ENCODE measurements around the gene PNMA5. TPM values are rescaled to one million over a fixed set of nuclear protein-coding genes. Genes with fewer than 3 reads are reported as not detected.
"Not testable (repeated sequence)": the region's sequence is repeated elsewhere in the genome, so short reads cannot be mapped to it uniquely, and the experiment has no call there.

Gene PNMA5
- total RNA-seq: not detected in 2 replicates

GRCh38 chrX:152993933-152994332 is at the start of gene PNMA5:
Gene PNMA5, minus strand, starts transcription at chrX:152994116. Its CDS starts 2,518 bp downstream, at chrX:152991598.
- no peaks in the 10 kb centered on the region for H3K9me3 Mint-ChIP-seq
- H3K27ac Mint-ChIP-seq: no peak within 1 kb of the TSS
- no peak for DNase-seq (ENCODE audit: low spot score)
- H3K36me3 Mint-ChIP-seq (ENCODE audit: low read depth): no peaks in the 10 kb centered on the region
- H3K4me3 Mint-ChIP-seq: no peak within 1 kb of the TSS
- intact Hi-C loops (cut with micrococcal nuclease): no loop called here
- no peaks in the 10 kb centered on the region for H3K27me3 Mint-ChIP-seq (ENCODE audit: insufficient read depth)
- peaks cover 21% of the 10 kb centered on the region for H3K4me1 Mint-ChIP-seq (ENCODE audit: low read depth)

- Mint-ChIP-seq H3K27me3 (ENCODE audit: insufficient read depth) (no peaks in the 10 kb centered on the region), H3K4me1 (ENCODE audit: low read depth) (no peaks in the 10 kb centered on the region), H3K36me3 (ENCODE audit: low read depth) (no peaks in the 10 kb centered on the region), H3K4me3 (peak overlapping the region; percentile 78), H3K9me3 (peaks cover 4% of the 10 kb centered on the region), H3K27ac (peak overlapping the region; percentile 77)
- DNase-seq (ENCODE audit: low spot score): peak; percentile 52
- intact Hi-C loops (cut with micrococcal nuclease): loop anchor here (1.0 to 2.0 kb wide), 4 partner anchors 73 to 636 kb away; no protein-coding TSS in a partner anchor
Observed at GRCh38 chrX:153032397-153033118, 38.6 kb upstream of the PNMA5 start.

GRCh38 chrX:153030801-153031200 is 36.9 kb upstream of the PNMA5 start:
- Mint-ChIP-seq H3K36me3 (ENCODE audit: low read depth) (no peaks in the 10 kb centered on the region), H3K27ac (no peak overlapping the region), H3K9me3 (peaks cover 4% of the 10 kb centered on the region), H3K4me3 (no peak overlapping the region), H3K4me1 (ENCODE audit: low read depth) (no peaks in the 10 kb centered on the region), H3K27me3 (ENCODE audit: insufficient read depth) (no peaks in the 10 kb centered on the region)
- no peak for DNase-seq (ENCODE audit: low spot score)
- intact Hi-C loops (cut with micrococcal nuclease): no loop called here

GRCh38 chrX:153029875-153030274 is 36.0 kb upstream of the PNMA5 start:
- H3K4me1 Mint-ChIP-seq (ENCODE audit: low read depth): no peaks in the 10 kb centered on the region
- DNase-seq (ENCODE audit: low spot score): no peak
- intact Hi-C loops (cut with micrococcal nuclease): no loop called here
- no peak overlapping the region for H3K27ac Mint-ChIP-seq
- H3K4me3 Mint-ChIP-seq: no peak overlapping the region
- H3K27me3 Mint-ChIP-seq (ENCODE audit: insufficient read depth): no peaks in the 10 kb centered on the region
- H3K36me3 Mint-ChIP-seq (ENCODE audit: low read depth): no peaks in the 10 kb centered on the region
- peaks cover 4% of the 10 kb centered on the region for H3K9me3 Mint-ChIP-seq

- no peak overlapping the region for H3K27ac Mint-ChIP-seq
- H3K4me1 Mint-ChIP-seq (ENCODE audit: low read depth): no peaks in the 10 kb centered on the region
- H3K36me3 Mint-ChIP-seq (ENCODE audit: low read depth): no peaks in the 10 kb centered on the region
- no peaks in the 10 kb centered on the region for H3K27me3 Mint-ChIP-seq (ENCODE audit: insufficient read depth)
- DNase-seq (ENCODE audit: low spot score): no peak
- peak overlapping the region; percentile 42 for H3K4me3 Mint-ChIP-seq
- intact Hi-C loops (cut with micrococcal nuclease): no loop called here
- H3K9me3 Mint-ChIP-seq: no peaks in the 10 kb centered on the region
Observed at GRCh38 chrX:153029162-153029561, 35.2 kb upstream of the PNMA5 start.

GRCh38 chrX:153028487-153028886 is 34.6 kb upstream of the PNMA5 start:
- H3K9me3 Mint-ChIP-seq; H3K27ac Mint-ChIP-seq; H3K27me3 Mint-ChIP-seq (ENCODE audit: insufficient read depth); H3K4me3 Mint-ChIP-seq; H3K36me3 Mint-ChIP-seq (ENCODE audit: low read depth); H3K4me1 Mint-ChIP-seq (ENCODE audit: low read depth); DNase-seq (ENCODE audit: low spot score); intact Hi-C loops (cut with micrococcal nuclease): not testable (repeated sequence)

- intact Hi-C loops (cut with micrococcal nuclease): not testable (repeated sequence)
Observed at GRCh38 chrX:153026501-153026900, 32.6 kb upstream of the PNMA5 start.

GRCh38 chrX:153019166-153019565 is 25.2 kb upstream of the PNMA5 start:
- Mint-ChIP-seq H3K27me3 (ENCODE audit: insufficient read depth) (peaks cover 17% of the 10 kb centered on the region), H3K27ac (no peak overlapping the region), H3K4me1 (ENCODE audit: low read depth) (peaks cover 13% of the 10 kb centered on the region), H3K36me3 (ENCODE audit: low read depth) (no peaks in the 10 kb centered on the region), H3K4me3 (peak overlapping the region; percentile 62), H3K9me3 (no peaks in the 10 kb centered on the region)
- DNase-seq (ENCODE audit: low spot score): no peak
- intact Hi-C loops (cut with micrococcal nuclease): no loop called here

More at GRCh38 chrX:153026501-153026900, 32.6 kb upstream of the PNMA5 start:
- H3K27ac Mint-ChIP-seq; H3K4me3 Mint-ChIP-seq; H3K4me1 Mint-ChIP-seq (ENCODE audit: low read depth); DNase-seq (ENCODE audit: low spot score); H3K9me3 Mint-ChIP-seq; H3K27me3 Mint-ChIP-seq (ENCODE audit: insufficient read depth); H3K36me3 Mint-ChIP-seq (ENCODE audit: low read depth): not testable (repeated sequence)

GRCh38 chrX:153017174-153017573 is 23.3 kb upstream of the PNMA5 start:
- intact Hi-C loops (cut with micrococcal nuclease); H3K27ac Mint-ChIP-seq; H3K36me3 Mint-ChIP-seq (ENCODE audit: low read depth); DNase-seq (ENCODE audit: low spot score); H3K9me3 Mint-ChIP-seq; H3K4me3 Mint-ChIP-seq: not testable (repeated sequence)
- Mint-ChIP-seq H3K4me1 (ENCODE audit: low read depth) (peaks cover 13% of the 10 kb centered on the region), H3K27me3 (ENCODE audit: insufficient read depth) (peaks cover 24% of the 10 kb centered on the region)

GRCh38 chrX:153004780-153005179 is 10.9 kb upstream of the PNMA5 start:
- H3K27ac Mint-ChIP-seq: no peak overlapping the region
- H3K9me3 Mint-ChIP-seq: no peaks in the 10 kb centered on the region
- no peaks in the 10 kb centered on the region for H3K4me1 Mint-ChIP-seq (ENCODE audit: low read depth)
- intact Hi-C loops (cut with micrococcal nuclease): no loop called here
- no peaks in the 10 kb centered on the region for H3K36me3 Mint-ChIP-seq (ENCODE audit: low read depth)
- DNase-seq (ENCODE audit: low spot score): no peak
- peaks cover 9% of the 10 kb centered on the region for H3K27me3 Mint-ChIP-seq (ENCODE audit: insufficient read depth)
- no peak overlapping the region for H3K4me3 Mint-ChIP-seq

GRCh38 chrX:153003981-153004380 is 10.1 kb upstream of the PNMA5 start:
- intact Hi-C loops (cut with micrococcal nuclease): no loop called here
- no peak overlapping the region for H3K27ac Mint-ChIP-seq
- no peak for DNase-seq (ENCODE audit: low spot score)
- no peaks in the 10 kb centered on the region for H3K36me3 Mint-ChIP-seq (ENCODE audit: low read depth)
- no peaks in the 10 kb centered on the region for H3K9me3 Mint-ChIP-seq
- H3K4me3 Mint-ChIP-seq: no peak overlapping the region
- H3K27me3 Mint-ChIP-seq (ENCODE audit: insufficient read depth): peaks cover 9% of the 10 kb centered on the region
- no peaks in the 10 kb centered on the region for H3K4me1 Mint-ChIP-seq (ENCODE audit: low read depth)

- H3K27ac Mint-ChIP-seq; H3K36me3 Mint-ChIP-seq (ENCODE audit: low read depth); H3K9me3 Mint-ChIP-seq; H3K4me3 Mint-ChIP-seq; H3K4me1 Mint-ChIP-seq (ENCODE audit: low read depth); H3K27me3 Mint-ChIP-seq (ENCODE audit: insufficient read depth); intact Hi-C loops (cut with micrococcal nuclease); DNase-seq (ENCODE audit: low spot score): not testable (repeated sequence)
Observed at GRCh38 chrX:153002182-153002581, 8.3 kb upstream of the PNMA5 start.

- Mint-ChIP-seq H3K27ac (no peak overlapping the region), H3K4me3 (no peak overlapping the region), H3K36me3 (ENCODE audit: low read depth) (no peaks in the 10 kb centered on the region), H3K4me1 (ENCODE audit: low read depth) (peaks cover under 1% of the 10 kb centered on the region), H3K27me3 (ENCODE audit: insufficient read depth) (no peaks in the 10 kb centered on the region), H3K9me3 (no peaks in the 10 kb centered on the region)
- intact Hi-C loops (cut with micrococcal nuclease): no loop called here
- DNase-seq (ENCODE audit: low spot score): no peak
Observed at GRCh38 chrX:152997337-152997736, 3.4 kb upstream of the PNMA5 start.

GRCh38 chrX:152992115-152992514 is 1.8 kb downstream of the PNMA5 start:
- no peaks in the 10 kb centered on the region for H3K9me3 Mint-ChIP-seq
- intact Hi-C loops (cut with micrococcal nuclease): no loop called here
- H3K4me3 Mint-ChIP-seq: no peak overlapping the region
- H3K36me3 Mint-ChIP-seq (ENCODE audit: low read depth): no peaks in the 10 kb centered on the region
- H3K27ac Mint-ChIP-seq: no peak overlapping the region
- H3K27me3 Mint-ChIP-seq (ENCODE audit: insufficient read depth): no peaks in the 10 kb centered on the region
- DNase-seq (ENCODE audit: low spot score): no peak
- peaks cover 21% of the 10 kb centered on the region for H3K4me1 Mint-ChIP-seq (ENCODE audit: low read depth)
